ENCODE results near the gene DLG1.

Gene DLG1

GRCh38 chr3:197008436-197009209 is 289.8 kb downstream of the DLG1 start:
- DNase-seq = no peak

GRCh38 chr3:197007953-197008352 is 290.5 kb downstream of the DLG1 start:
- no peak for DNase-seq

DNA sequence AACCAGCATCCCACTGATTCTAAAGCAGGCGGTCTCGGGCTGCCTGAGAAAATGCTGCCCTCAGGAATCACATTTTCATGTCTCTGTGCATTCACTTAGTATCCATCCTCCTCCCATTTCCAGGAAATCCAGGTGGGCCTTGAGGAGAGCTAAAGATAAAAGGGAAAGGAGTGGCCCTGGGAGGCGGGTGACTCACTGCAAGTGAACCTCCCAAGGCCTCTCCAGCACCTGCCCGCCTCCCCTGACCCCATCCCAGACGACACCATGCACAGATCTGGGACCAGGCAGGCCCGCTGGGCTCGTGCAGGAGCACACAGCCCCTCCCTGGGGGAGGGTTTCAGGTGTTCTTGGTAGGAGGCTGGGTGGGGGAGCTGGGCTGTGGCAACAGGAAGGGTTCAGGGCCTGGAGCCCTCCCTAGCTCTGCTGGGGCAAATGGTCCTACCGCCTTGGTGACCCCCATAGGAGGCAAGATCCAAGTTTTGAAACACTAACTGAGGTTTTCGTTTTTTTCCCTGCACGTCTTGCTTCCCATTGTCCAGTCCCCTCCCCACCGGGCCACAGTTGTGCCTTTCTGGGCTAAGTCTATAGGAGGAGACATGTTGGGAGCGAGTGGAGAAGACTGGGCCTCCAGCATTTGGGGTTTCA is 291.0 kb downstream of the DLG1 start:
- DNase-seq = no peak

GRCh38 chr3:197006860-197007259 is 291.6 kb downstream of the DLG1 start:
- no peak for DNase-seq

GRCh38 chr3:197006446-197006845 is 292.0 kb downstream of the DLG1 start:
- no peak for DNase-seq

DNA sequence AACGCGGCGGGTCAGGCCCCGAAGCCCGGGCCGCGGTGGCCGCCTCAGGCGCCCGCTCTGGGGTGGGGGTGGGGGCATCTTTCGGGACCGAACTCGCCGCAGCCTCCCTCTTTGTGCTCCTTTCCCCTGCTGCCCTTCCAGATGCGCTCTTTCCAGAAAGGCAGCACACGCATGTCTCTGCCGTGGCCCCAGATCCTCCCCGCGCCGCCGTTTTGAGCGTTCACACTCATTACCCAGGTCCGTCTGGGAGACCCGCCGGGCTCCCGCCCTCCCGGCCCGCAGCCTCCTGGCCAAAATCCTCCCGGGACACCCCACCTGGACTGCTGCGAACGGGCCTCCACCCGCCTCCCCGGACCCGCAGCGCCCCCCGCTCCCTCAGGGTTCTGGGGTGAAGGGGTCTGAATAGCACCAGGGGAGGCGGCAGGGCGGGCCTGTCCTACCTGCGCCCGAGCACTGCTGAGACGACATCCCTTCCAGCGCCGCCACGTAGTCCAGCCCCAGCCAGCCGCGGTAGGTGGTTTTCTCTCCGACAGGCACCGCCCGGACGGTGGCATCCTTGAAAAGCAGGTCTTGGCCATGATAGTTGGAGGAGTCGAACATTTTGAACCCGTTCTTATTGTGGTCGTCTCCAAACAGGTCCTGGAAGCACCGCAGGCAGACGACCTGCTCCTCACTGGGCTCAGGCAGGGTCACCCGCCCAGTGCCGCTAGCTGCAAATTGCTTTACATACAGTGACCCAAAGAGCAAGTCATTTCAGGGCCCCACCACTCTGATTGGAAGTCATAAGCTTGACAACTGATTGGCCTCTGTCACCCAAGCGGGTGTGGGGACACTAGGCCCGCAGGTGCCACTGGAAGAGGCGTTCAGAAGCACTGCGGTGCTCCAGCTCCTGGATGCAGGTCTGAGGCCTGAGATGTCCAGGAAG is 294.7 kb downstream of the DLG1 start:
- no peak for DNase-seq

GRCh38 chr3:197002701-197003454 is 295.5 kb downstream of the DLG1 start:
- DNase-seq = peak; percentile 34

DNA sequence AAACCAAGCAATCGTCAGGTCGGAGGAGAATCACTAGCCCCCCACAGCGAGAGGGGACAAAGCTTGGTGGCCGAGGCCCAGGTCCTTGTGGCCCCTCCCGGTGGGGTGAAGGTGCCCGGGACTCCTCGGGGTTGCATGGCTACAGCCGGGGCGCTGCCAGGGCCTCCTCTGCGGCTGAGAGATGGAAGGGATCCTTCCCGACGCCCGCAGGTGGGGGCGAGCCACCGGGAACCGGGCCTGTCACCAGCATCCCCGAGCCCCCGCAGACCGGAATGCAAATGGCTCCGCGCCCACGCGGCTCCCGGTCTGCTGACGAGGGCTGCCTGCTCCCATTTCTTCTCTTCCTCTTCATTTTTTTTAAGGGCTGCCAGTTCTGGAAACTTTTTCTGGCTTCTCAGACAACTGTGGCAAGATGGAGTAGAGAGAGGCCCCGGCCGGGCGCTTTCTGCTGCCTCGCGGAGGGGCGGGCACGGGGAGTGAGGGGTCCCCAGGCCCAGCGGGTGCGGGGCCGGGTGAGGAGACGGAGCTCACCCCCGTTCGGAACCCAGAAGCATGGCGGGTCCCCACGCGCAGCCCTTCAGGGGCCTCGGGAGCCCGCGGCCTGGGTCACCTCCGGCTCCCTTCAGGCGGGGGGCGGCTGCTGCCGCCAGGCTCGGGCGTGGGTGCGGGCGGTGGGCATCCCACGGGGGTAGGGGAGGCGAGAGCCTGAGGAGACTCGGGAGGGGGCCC is 296.3 kb downstream of the DLG1 start:
- DNase-seq = no peak

- DNase-seq = no peak
These were observed 297.1 kb downstream of the DLG1 start for GRCh38 chr3:197001106-197001971.

GRCh38 chr3:197000211-197000610 is 298.2 kb downstream of the DLG1 start:
- DNase-seq = no peak

DNA sequence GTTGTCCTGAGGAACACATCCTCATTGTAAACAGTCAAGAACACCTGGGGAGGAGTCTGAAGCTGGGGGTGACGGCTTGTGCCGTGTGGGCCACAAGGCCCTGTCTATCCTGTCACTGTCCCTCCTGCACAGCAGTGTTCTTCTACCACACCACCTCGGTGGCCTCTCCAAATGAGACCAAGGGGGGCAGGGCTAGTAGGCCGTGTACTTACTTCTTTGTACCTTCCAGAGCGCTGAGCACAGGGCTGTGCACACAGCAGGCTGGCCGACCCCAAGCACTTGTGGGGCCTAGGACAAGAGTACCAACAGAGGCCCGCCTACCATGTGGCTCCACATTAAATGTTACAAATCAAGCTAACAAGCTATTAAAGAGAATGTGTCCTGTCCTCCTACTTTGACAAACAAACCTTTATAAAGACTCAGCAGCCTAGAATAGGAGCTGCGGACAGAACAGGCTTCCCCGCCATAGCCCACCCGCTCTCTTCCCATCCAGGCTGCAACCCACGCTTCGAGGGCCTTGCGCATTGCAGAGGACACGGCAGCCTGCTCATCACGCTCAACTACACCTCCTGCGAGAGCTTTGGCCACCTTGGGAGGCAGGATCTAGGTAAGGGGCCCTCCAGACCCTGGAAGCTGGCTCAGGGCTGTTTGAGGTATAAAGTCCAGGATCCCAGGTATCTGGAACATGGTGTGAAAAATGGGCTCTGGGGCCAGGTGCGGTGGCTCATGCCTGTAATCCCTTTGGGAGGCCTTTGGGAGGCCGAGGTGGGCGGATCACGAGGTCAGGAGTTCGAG is 299.2 kb downstream of the DLG1 start:
- DNase-seq = no peak

GRCh38 chr3:196997311-196997710 is 301.1 kb downstream of the DLG1 start:
- DNase-seq = no peak

DNA sequence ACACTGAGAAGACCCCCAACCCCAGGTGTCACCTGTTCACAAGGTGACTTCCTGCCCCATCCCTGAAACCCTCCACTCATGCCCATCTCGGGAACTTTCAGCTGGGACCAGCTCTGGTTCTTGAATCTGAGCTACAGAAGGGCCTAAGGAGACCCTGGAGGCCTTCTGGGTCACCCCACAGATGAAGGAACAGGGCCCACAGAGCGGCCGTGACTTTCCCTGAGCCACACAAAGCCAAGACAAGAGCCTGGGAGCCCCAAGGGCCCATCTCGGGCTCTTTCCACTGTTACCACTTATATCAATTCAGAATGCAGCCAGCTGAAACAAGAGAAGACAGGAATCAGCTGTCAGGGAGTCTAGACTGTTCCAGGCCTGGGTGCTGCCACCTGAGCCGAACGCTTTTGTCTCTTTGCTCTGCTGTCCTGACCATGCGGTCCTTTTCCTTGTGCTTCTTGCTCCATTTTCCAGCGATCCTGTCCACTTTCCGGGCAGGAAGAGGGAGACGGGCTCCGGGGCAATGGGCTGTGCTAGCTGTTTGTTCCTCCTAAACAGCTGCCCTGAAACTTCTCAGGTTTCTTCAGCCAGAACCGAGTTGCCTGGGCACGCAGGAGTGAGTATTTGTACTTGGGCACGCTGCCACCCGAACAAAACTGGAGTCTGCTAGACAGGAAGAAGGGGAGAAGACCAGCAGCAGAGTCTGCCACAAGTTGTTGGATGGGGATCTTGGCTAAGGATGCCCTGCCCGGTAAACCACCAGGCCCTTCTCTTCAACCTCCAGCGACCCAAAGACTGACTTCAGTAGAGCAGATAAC is 301.8 kb downstream of the DLG1 start:
- no peak for DNase-seq

GRCh38 chr3:196995646-196996355 is 302.6 kb downstream of the DLG1 start:
- no peak for DNase-seq

GRCh38 chr3:196995027-196995426 is 303.4 kb downstream of the DLG1 start:
- DNase-seq = no peak

- DNase-seq = no peak
These were observed 304.4 kb downstream of the DLG1 start for GRCh38 chr3:196994056-196994455.

All from kidney glomerular epithelial cell (primary cell).